ENCODE measurements around the gene SAMD10.

SAMD10 gene

GRCh38 chr20:63924241-63924640 lies 55.2 kb downstream of the SAMD10 start:
- H3K4me1 Mint-ChIP-seq (ENCODE audit: low read depth): peaks cover 6% of the 10 kb centered on the region
- H3K4me3 Mint-ChIP-seq: no peak overlapping the region
- peaks cover 98% of the 10 kb centered on the region for H3K36me3 Mint-ChIP-seq (ENCODE audit: low read depth)
- H3K27me3 Mint-ChIP-seq: no peaks in the 10 kb centered on the region
- intact Hi-C loops (cut with micrococcal nuclease): no loop called here
- H3K27ac Mint-ChIP-seq: no peak overlapping the region
- no peaks in the 10 kb centered on the region for H3K9me3 Mint-ChIP-seq

Measured in dendritic cell treated with granulocyte-macrophage colony-stimulating factor and Interleukin-4, amounts not matched to agents 40 ng/mL and 50 ng/mL, for 4 days (primary cell).